Trophoblast cell (in vitro differentiated cells and primary cell): ENCODE data around the gene COIL.
A peak's percentile ranks its signal among the peaks of the same experiment; 100 is the strongest.

Experiments used
- DNase-seq, 2 donors: peaks; one replicate each; pipeline ENCODE4 v3.0.0-alpha.2; 2016
- H2AFZ ChIP-seq: 2 replicates; pipeline ENCODE4 v1.6.1; 2013; ENCODE audit warnings: low read length, moderate library complexity, mild to moderate bottlenecking; ENCODE audit not compliant: insufficient read depth, poor library complexity
- H2AK5ac ChIP-seq: 2 replicates; pipeline ENCODE4 v1.6.1; 2013; ENCODE audit warnings: mild to moderate bottlenecking, low read length
- H2BK120ac ChIP-seq: 2 replicates; pipeline ENCODE4 v1.6.1; 2013; ENCODE audit warnings: low read length, mild to moderate bottlenecking, moderate library complexity; ENCODE audit not compliant: insufficient read depth, poor library complexity
- H2BK12ac ChIP-seq: 2 replicates; pipeline ENCODE4 v1.6.1; 2013; ENCODE audit warnings: mild to moderate bottlenecking, low read length, moderate library complexity
- H2BK5ac ChIP-seq: 2 replicates; pipeline ENCODE4 v1.6.1; 2013; ENCODE audit warnings: low read length, low read depth, moderate library complexity, mild to moderate bottlenecking; ENCODE audit not compliant: poor library complexity
- H3K14ac ChIP-seq: 2 replicates; pipeline ENCODE4 v1.6.1; 2013; ENCODE audit warnings: mild to moderate bottlenecking, low read length
- H3K18ac ChIP-seq: 2 replicates; pipeline ENCODE4 v1.6.1; 2013; ENCODE audit warnings: mild to moderate bottlenecking, low read length
- H3K23ac ChIP-seq: 2 replicates; pipeline ENCODE4 v1.6.1; 2013; ENCODE audit warnings: low read length
- H3K27ac ChIP-seq: 2 replicates; pipeline ENCODE4 v1.5.1; 2013; ENCODE audit warnings: low read depth, mild to moderate bottlenecking, inconsistent platforms, low read length, moderate library complexity
- H3K27me3 ChIP-seq: 2 replicates; pipeline ENCODE4 v1.6.1; 2013; ENCODE audit warnings: inconsistent platforms, mild to moderate bottlenecking, low read length, moderate library complexity; ENCODE audit not compliant: insufficient read depth
- H3K36me3 ChIP-seq, 2 experiments: 1 replicate in 1 of 2; 2 replicates in 1 of 2; pipeline ENCODE4 v1.6.1; 2013; ENCODE audit warnings: low read length in 2 of 2, mild to moderate bottlenecking in 2 of 2, moderate library complexity in 1 of 2; ENCODE audit not compliant: insufficient read depth in 2 of 2, control insufficient read depth in 1 of 2
- H3K4ac ChIP-seq: 2 replicates; pipeline ENCODE4 v1.6.1; 2013; ENCODE audit warnings: low read depth, mild to moderate bottlenecking, low read length, moderate library complexity
- H3K4me1 ChIP-seq, 2 experiments: 1 replicate in 1 of 2; 2 replicates in 1 of 2; pipeline ENCODE4 v1.6.1; 2013; ENCODE audit warnings: low read length in 2 of 2, mild to moderate bottlenecking in 2 of 2, moderate library complexity in 1 of 2; ENCODE audit not compliant: insufficient read depth in 2 of 2, control insufficient read depth in 1 of 2
- H3K4me2 ChIP-seq: 2 replicates; pipeline ENCODE4 v1.6.1; 2013; ENCODE audit warnings: inconsistent platforms, mild to moderate bottlenecking, low read length, moderate library complexity
- H3K4me3 ChIP-seq: 2 replicates; pipeline ENCODE4 v1.5.1; 2013; ENCODE audit warnings: mild to moderate bottlenecking, low read depth, low read length, inconsistent platforms
- H3K79me1 ChIP-seq: one replicate; pipeline ENCODE4 v1.6.1; 2013; ENCODE audit warnings: low read length
- H3K79me2 ChIP-seq: 2 replicates; pipeline ENCODE4 v1.6.1; 2013; ENCODE audit warnings: low read length, mild to moderate bottlenecking; ENCODE audit not compliant: control insufficient read depth, insufficient read depth, poor library complexity
- H3K9ac ChIP-seq: 2 replicates; pipeline ENCODE4 v1.6.1; 2013; ENCODE audit warnings: mild to moderate bottlenecking, low read length
- H3K9me3 ChIP-seq: 2 replicates; pipeline ENCODE4 v1.6.1; 2013; ENCODE audit warnings: low read depth, mild to moderate bottlenecking, control low read depth, inconsistent platforms, low read length; ENCODE audit not compliant: insufficient read depth
- H4K12ac ChIP-seq: 2 replicates; pipeline ENCODE4 v1.6.1; 2013; ENCODE audit warnings: low read depth, mild to moderate bottlenecking, low read length, moderate library complexity
- H4K8ac ChIP-seq: 2 replicates; pipeline ENCODE4 v1.6.1; 2013; ENCODE audit warnings: low read depth, mild to moderate bottlenecking, low read length, moderate library complexity
- H4K91ac ChIP-seq: one replicate; pipeline ENCODE4 v1.6.1; 2013; ENCODE audit warnings: low read depth, mild to moderate bottlenecking, low read length, moderate library complexity
- WGBS: extraction: QIAGEN DNeasy Blood & Tissue Kit; methylation state at CpG from one replicate; pipeline ENCODE4 v1.1.7; 2013; ENCODE audit warnings: missing lambda C conversion rate; ENCODE audit not compliant: insufficient read length, insufficient coverage; ENCODE audit errors: extremely low coverage; 5-methylcytosine and 5-hydroxymethylcytosine counted together

The COIL gene

GRCh38 chr17:56948491-56948890 is 12.4 kb downstream of the COIL start:
- no peak overlapping the region for H2AK5ac ChIP-seq
- H3K4me3 ChIP-seq: no peak overlapping the region
- no peak overlapping the region for H4K8ac ChIP-seq
- no peaks in the 10 kb centered on the region for H3K4me1 ChIP-seq
- H3K4me2 ChIP-seq: no peak overlapping the region
- no peak overlapping the region for H4K91ac ChIP-seq
- H4K12ac ChIP-seq: no peak overlapping the region
- no peaks in the 10 kb centered on the region for H3K79me2 ChIP-seq
- H3K4ac ChIP-seq: no peak overlapping the region
- H3K36me3 ChIP-seq: peaks cover 22% of the 10 kb centered on the region in 2 experiments
- no peak overlapping the region for H2BK12ac ChIP-seq
- no peak overlapping the region for H2BK120ac ChIP-seq
- H2AFZ ChIP-seq: no peak overlapping the region
- H3K9ac ChIP-seq: no peak overlapping the region
- no peaks in the 10 kb centered on the region for H3K9me3 ChIP-seq
- DNase-seq: peak in 1 of 2 donors; percentile 50
- WGBS: no CpG with 5 or more reads among the region's 1 CpG
- no peak overlapping the region for H3K18ac ChIP-seq
- H3K79me1 ChIP-seq: no peaks in the 10 kb centered on the region
- H3K23ac ChIP-seq: no peak overlapping the region
- H3K27ac ChIP-seq: no peak overlapping the region
- no peaks in the 10 kb centered on the region for H3K27me3 ChIP-seq
- H2BK5ac ChIP-seq: no peak overlapping the region
- H3K14ac ChIP-seq: no peak overlapping the region

GRCh38 chr17:56947741-56948140 is 13.1 kb downstream of the COIL start:
- Histone ChIP-seq H4K91ac (no peak overlapping the region), H3K23ac (no peak overlapping the region), H3K4me3 (no peak overlapping the region), H3K4me2 (no peak overlapping the region), H3K18ac (no peak overlapping the region), H3K4ac (no peak overlapping the region), H2BK120ac (no peak overlapping the region), H3K79me1 (no peaks in the 10 kb centered on the region), H3K14ac (no peak overlapping the region), H3K4me1 (no peaks in the 10 kb centered on the region), H3K9me3 (no peaks in the 10 kb centered on the region), H2AFZ (no peak overlapping the region), H3K36me3 (peaks cover 21 to 22% of the 10 kb centered on the region in 2 experiments), H2AK5ac (no peak overlapping the region), H3K27me3 (no peaks in the 10 kb centered on the region), H4K8ac (no peak overlapping the region), H3K79me2 (no peaks in the 10 kb centered on the region), H2BK5ac (no peak overlapping the region), H3K9ac (no peak overlapping the region), H4K12ac (no peak overlapping the region), H3K27ac (no peak overlapping the region), H2BK12ac (no peak overlapping the region)
- no peak for DNase-seq
- WGBS: no CpG with 5 or more reads among the region's 1 CpG

GRCh38 chr17:56945938-56946505 is 14.8 kb downstream of the COIL start:
- H3K27ac ChIP-seq: no peak overlapping the region
- H3K18ac ChIP-seq: no peak overlapping the region
- no peak overlapping the region for H4K91ac ChIP-seq
- H3K79me2 ChIP-seq: no peaks in the 10 kb centered on the region
- no peak overlapping the region for H2AK5ac ChIP-seq
- no peak overlapping the region for H3K23ac ChIP-seq
- no peak overlapping the region for H4K12ac ChIP-seq
- H2AFZ ChIP-seq: no peak overlapping the region
- no peak overlapping the region for H3K4ac ChIP-seq
- no peak overlapping the region for H3K14ac ChIP-seq
- no peaks in the 10 kb centered on the region for H3K79me1 ChIP-seq
- WGBS: no CpG with 5 or more reads among the region's 3 CpGs
- no peak overlapping the region for H3K4me2 ChIP-seq
- H3K4me3 ChIP-seq: no peak overlapping the region
- H3K4me1 ChIP-seq: no peaks in the 10 kb centered on the region
- DNase-seq: no peak
- H3K9me3 ChIP-seq: no peaks in the 10 kb centered on the region
- H4K8ac ChIP-seq: no peak overlapping the region
- no peaks in the 10 kb centered on the region for H3K27me3 ChIP-seq
- no peak overlapping the region for H2BK5ac ChIP-seq
- H2BK120ac ChIP-seq: no peak overlapping the region
- H2BK12ac ChIP-seq: no peak overlapping the region
- no peak overlapping the region for H3K9ac ChIP-seq
- peaks cover 29% of the 10 kb centered on the region in 2 experiments for H3K36me3 ChIP-seq

- Histone ChIP-seq H2AFZ (no peak overlapping the region), H4K91ac (no peak overlapping the region), H4K8ac (no peak overlapping the region), H2BK120ac (no peak overlapping the region), H3K79me2 (no peaks in the 10 kb centered on the region), H3K36me3 (peaks cover 22 to 23% of the 10 kb centered on the region in 2 experiments), H2AK5ac (no peak overlapping the region), H3K4me1 (no peaks in the 10 kb centered on the region), H3K14ac (no peak overlapping the region), H3K27me3 (no peaks in the 10 kb centered on the region), H3K4ac (no peak overlapping the region), H3K4me3 (no peak overlapping the region), H3K27ac (no peak overlapping the region), H2BK5ac (no peak overlapping the region), H2BK12ac (no peak overlapping the region), H3K79me1 (no peaks in the 10 kb centered on the region), H3K18ac (no peak overlapping the region), H3K9ac (no peak overlapping the region), H3K9me3 (no peaks in the 10 kb centered on the region), H4K12ac (no peak overlapping the region), H3K4me2 (no peak overlapping the region), H3K23ac (no peak overlapping the region)
- peak in 1 of 2 donors; percentile 22 for DNase-seq
- no CpG with 5 or more reads among the region's 10 CpGs for WGBS
Observed at GRCh38 chr17:56943505-56944125, 17.2 kb downstream of the COIL start.
